K562 (cell line): ENCODE data around the gene GAK. TPM values are rescaled to one million over a fixed set of nuclear protein-coding genes. Genes with fewer than 3 reads are reported as not detected.

Experiments
- ATAC-seq: fragments of 200-7000 bp; cut with Tn5 transposase; 3 replicates; pipeline ENCODE4 v1.9.1; 2020; ENCODE audit warnings: moderate library complexity
- BruUV-seq: library from RNA; stranded (reverse); fragments of 400-500 nt; replicated peaks from 2 replicates; lab custom pipeline; 2021; lab: Mats Ljungman, UMichigan
- CTCF ChIA-PET: fragments of 300-600 bp; formaldehyde crosslinking; extraction: SDS; loops from one replicate; lab custom pipeline; 2021; ENCODE audit warnings: low intra/inter-chr PET ratio; lab: Yijun Ruan, JAX
- POLR2A ChIA-PET: fragments of 300-600, 350-650 bp; sonication (Branson Sonifier 250); formaldehyde crosslinking; extraction: SDS; loops from one replicate; lab custom pipeline; 2021; ENCODE audit warnings: antibody characterized with exemption, inconsistent platforms; lab: Yijun Ruan, JAX
- DNase-seq, 4 experiments: peaks; one replicate each; pipeline versions ENCODE4 v3.0.0 to v3.0.0-alpha.2; 2011 to 2018; ENCODE audit warnings: low spot score in 3 of 4, mixed read lengths in 3 of 4; ENCODE audit errors: extremely low read depth in 1 of 4
- FAIRE-seq: peaks from 2 replicates; lab custom pipeline; 2011; peaks lifted over from hg19 to GRCh38; lab: Jason Lieb, UNC
- H2AFZ ChIP-seq: 2 replicates; pipeline ENCODE4 v1.6.0; 2011; ENCODE audit warnings: low read depth, low read length, control low read depth, inconsistent platforms
- H3K27ac ChIP-seq: fragments of 200-600 bp; 3 replicates; pipeline ENCODE4 v1.8.0; 2011; ENCODE audit warnings: low read depth, mild to moderate bottlenecking, control low read depth, inconsistent platforms, low read length, moderate library complexity, mixed read lengths; ENCODE audit errors: extremely low read depth
- H3K27me3 ChIP-seq, 2 experiments: fragments of 300-600 bp in 1 of 2; 2 replicates in 1 of 2; 3 replicates in 1 of 2; pipeline versions ENCODE4 v1.6.0 to v1.8.0; 2011; ENCODE audit warnings: inconsistent platforms in 2 of 2, low read length in 2 of 2, mild to moderate bottlenecking in 1 of 2, mixed read lengths in 1 of 2, moderate library complexity in 1 of 2; ENCODE audit not compliant: control insufficient read depth in 2 of 2, insufficient read depth in 2 of 2
- H3K36me3 ChIP-seq: fragments of 300-600 bp; 3 replicates; pipeline ENCODE4 v1.8.0; 2011; ENCODE audit warnings: mild to moderate bottlenecking, low read length, inconsistent platforms; ENCODE audit not compliant: control insufficient read depth, insufficient read depth
- H3K4me1 ChIP-seq, 2 experiments: fragments of 200-600 bp in 1 of 2; replicated peaks in 1 of 2; 2 replicates in 1 of 2; 3 replicates in 1 of 2; pipeline versions ENCODE4 v1.5.1 to v1.8.0; 2011; ENCODE audit warnings: inconsistent platforms in 2 of 2, low read length in 2 of 2, mild to moderate bottlenecking in 1 of 2, mixed read lengths in 1 of 2, moderate library complexity in 1 of 2; ENCODE audit not compliant: control insufficient read depth in 2 of 2, insufficient read depth in 2 of 2
- H3K4me2 ChIP-seq: 2 replicates; pipeline ENCODE4 v1.6.1; 2011; ENCODE audit warnings: low read length, control low read depth, inconsistent platforms, mixed read lengths; ENCODE audit not compliant: insufficient read depth
- H3K4me3 ChIP-seq: fragments of 200-600 bp; sonication (generic), shearing (Covaris generic); 2 replicates; pipeline ENCODE4 v1.5.1; 2016; ENCODE audit warnings: control low read depth, inconsistent platforms
- H3K79me2 ChIP-seq: fragments of 200-600 bp; 3 replicates; pipeline ENCODE4 v1.8.0; 2011; ENCODE audit warnings: low read length, inconsistent platforms; ENCODE audit not compliant: control insufficient read depth, insufficient read depth
- H3K9ac ChIP-seq, 2 experiments: 2 replicates each; pipeline versions ENCODE4 v1.6.0 to v1.6.1; 2011; ENCODE audit warnings: low read depth in 2 of 2, low read length in 2 of 2, control low read depth in 1 of 2, inconsistent platforms in 1 of 2, mild to moderate bottlenecking in 1 of 2, mixed read lengths in 1 of 2; ENCODE audit not compliant: insufficient read depth in 1 of 2
- H3K9me1 ChIP-seq: one replicate; pipeline ENCODE4 v1.6.0; 2011; ENCODE audit warnings: inconsistent platforms, mild to moderate bottlenecking, low read length, moderate library complexity; ENCODE audit not compliant: control insufficient read depth, insufficient read depth
- H3K9me3 ChIP-seq: replicated peaks from 2 replicates; pipeline ENCODE4 v1.5.1; 2011; ENCODE audit warnings: low read depth, low read length, inconsistent platforms; ENCODE audit not compliant: control insufficient read depth, insufficient read depth
- H4K20me1 ChIP-seq: replicated peaks from 2 replicates; pipeline ENCODE4 v1.6.1; 2011; ENCODE audit warnings: low read length, inconsistent platforms, mixed read lengths; ENCODE audit not compliant: control insufficient read depth, insufficient read depth
- ARNT ChIP-seq, 2 experiments: fragments of 450-650 bp; IDR thresholded peaks; 2 replicates each; pipeline ENCODE4 v1.6.1; 2016; ENCODE audit warnings: mild to moderate bottlenecking in 1 of 2
- CHD4 ChIP-seq: fragments of 200-600 bp; sonication (generic); IDR thresholded peaks from 3 replicates; pipeline ENCODE4 v1.6.1; 2012; ENCODE audit warnings: low read depth, mild to moderate bottlenecking, mixed read lengths, low read length, inconsistent platforms; ENCODE audit not compliant: insufficient read depth, insufficient replicate concordance, poor library complexity, severe bottlenecking
- CREB3 ChIP-seq: fragments of 450-650 bp; conservative IDR thresholded peaks from 2 replicates; pipeline ENCODE4 v1.6.1; 2016; ENCODE audit warnings: missing genetic modification characterization, low read depth, mild to moderate bottlenecking, missing compliant biosample characterization, moderate library complexity
- SIX5 ChIP-seq, 2 experiments: IDR thresholded peaks; 2 replicates each; pipeline ENCODE4 v1.6.1; 2011; ENCODE audit warnings: low read length in 2 of 2, borderline replicate concordance in 1 of 2, low read depth in 1 of 2, mild to moderate bottlenecking in 1 of 2, moderate library complexity in 1 of 2; ENCODE audit not compliant: insufficient read depth in 1 of 2
- ZBTB33 ChIP-seq: sonication (generic); formaldehyde crosslinking; IDR thresholded peaks from 2 replicates; pipeline ENCODE4 v1.8.1; 2023; ENCODE audit warnings: mild to moderate bottlenecking, missing genetic modification reagents
- WGBS: fragments of 100-300 bp; shearing (Covaris generic); methylation state at CpG from one replicate; pipeline ENCODE4 v1.1.6; 2016; ENCODE audit warnings: low coverage, mixed read lengths; ENCODE audit not compliant: insufficient coverage; ENCODE audit errors: missing lambda C conversion rate; 5-methylcytosine and 5-hydroxymethylcytosine counted together
- in situ Hi-C: fragments of 300-500 bp; cut with MboI; formaldehyde crosslinking; loops from 4 replicates; pipeline ENCODE4 v1.15.0; 2018; ENCODE audit warnings: inconsistent platforms, mixed read lengths
- intact Hi-C: fragments of 100-400 bp; cut with micrococcal nuclease; formaldehyde crosslinking; loops from 2 replicates; pipeline ENCODE4 v1.14.2; 2022
- polyA plus RNA-seq, 8 experiments: library from polyadenylated mRNA; depleted of rRNA in 4 of 8; stranded (reverse) in 5 of 8; unstranded in 3 of 8; fragments of >200 nt; fragmentation: Nextera tagmentation in 2 of 8; fragmentation: Illumina TruSeq in 1 of 8; extraction: Ambion mirVana in 2 of 8; extraction: Trizol in 1 of 8; gene quantifications; 2 replicates each; pipeline versions ENCODE4 v1.2.1 to v1.2.3, GENCODE V29; 2011 to 2014; ENCODE audit warnings: inconsistent platforms in 1 of 8, missing spikeins in 1 of 8
- total RNA-seq, 7 experiments: library from RNA; depleted of rRNA in 6 of 7; stranded (reverse); fragments of >200 nt in 6 of 7; fragmentation: Illumina TruSeq in 2 of 7; extraction: Trizol in 2 of 7; gene quantifications; 2 replicates each; pipeline versions ENCODE4 v1.2.1 to v1.2.3, GENCODE V29; 2011 to 2021; ENCODE audit warnings: low replicate concordance in 1 of 7

The GAK gene
- total and polyA plus RNA-seq, 9 of the 15 experiments (the other 6 are each of a cell fraction or from before 2014, with no cell fraction given): 1.3 to 102 (median 16.2) TPM

GRCh38 chr4:829291-829690, 102.8 kb downstream of the GAK start:
- WGBS: 8% methylated on average over 5 of the region's 6 CpGs
- Histone ChIP-seq H3K27me3 (peaks cover 16 to 52% of the 10 kb centered on the region in 2 experiments; a peak in 4 of 5 replicates), H3K27ac (no peak overlapping the region), H3K79me2 (no peaks in the 10 kb centered on the region), H3K36me3 (no peaks in the 10 kb centered on the region), H4K20me1 (no peaks in the 10 kb centered on the region), H3K4me3 (no peak overlapping the region), H3K4me2 (no peak overlapping the region), H2AFZ (no peak overlapping the region), H3K9ac (peak overlapping the region in 1 of 2 experiments; percentile 27; a peak in 1 of 4 replicates), H3K9me3 (0 out of 2 replicates have a peak, but pooled peaks cover 1% of the 10 kb centered on the region), H3K9me1 (no peaks in the 10 kb centered on the region), H3K4me1 (peaks cover 0 to 57% of the 10 kb centered on the region in 2 experiments; a peak in 3 of 5 replicates)
- POLR2A ChIA-PET: interaction anchor here (0.7 kb wide), 1 partner anchor 518 kb away, joined by 3 read pairs; the partner anchor contains the start of gene UVSSA
- BruUV-seq: no TSS peak
- FAIRE-seq (no peak), ATAC-seq (no peak), DNase-seq (no peak)
- in situ Hi-C loops: no loop called here
- TF ChIP-seq SIX5 (IDR thresholded peaks at IDR 0.05; ENCODE audit: borderline replicate concordance in 1 of 2, insufficient read depth in 1 of 2, low read depth in 1 of 2, low read length in 2 of 2) (no peak), ZBTB33 (CRISPR knock-in tag) (no peak), ARNT (IDR thresholded peaks at IDR 0.05) (no peak), CREB3 (tag) (no peak), CHD4 (no peak)
- intact Hi-C loops: no loop called here
- CTCF ChIA-PET: no interaction called here
